ENCODE data around the gene DGCR6.
"Not testable (repeated sequence)": the region's sequence is repeated elsewhere in the genome, so short reads cannot be mapped to it uniquely, and the experiment has no call there.

Gene DGCR6

GRCh38 chr22:18912264-18912946 lies 6.3 kb downstream of the DGCR6 start:
- not testable (repeated sequence) for H3K4me3 ChIP-seq (ENCODE audit: low read depth in 1 of 2, low read length in 2 of 2); H3K4me1 ChIP-seq (ENCODE audit: insufficient read depth, low read length); H3K9ac ChIP-seq (ENCODE audit: low read length)

GRCh38 chr22:18914558-18914957 lies 8.4 kb downstream of the DGCR6 start:
- not testable (repeated sequence) for H3K9me3 ChIP-seq (ENCODE audit: low read length); H3K27ac ChIP-seq (ENCODE audit: low read depth, low read length); H3K9ac ChIP-seq (ENCODE audit: low read length); H3K4me3 ChIP-seq (ENCODE audit: low read depth in 1 of 2, low read length in 2 of 2); H3K36me3 ChIP-seq (ENCODE audit: insufficient read depth, low read length); H3K27me3 ChIP-seq (ENCODE audit: control insufficient read depth in 1 of 2, insufficient read depth in 2 of 2, low read length in 2 of 2); H3K4me1 ChIP-seq (ENCODE audit: insufficient read depth, low read length)

More at GRCh38 chr22:18912264-18912946, 6.3 kb downstream of the DGCR6 start:
- H3K9me3 ChIP-seq (ENCODE audit: low read length); H3K36me3 ChIP-seq (ENCODE audit: insufficient read depth, low read length); H3K27ac ChIP-seq (ENCODE audit: low read depth, low read length); H3K27me3 ChIP-seq (ENCODE audit: control insufficient read depth in 1 of 2, insufficient read depth in 2 of 2, low read length in 2 of 2): not testable (repeated sequence)

- H3K4me3 ChIP-seq (ENCODE audit: low read depth in 1 of 2, low read length in 2 of 2); H3K4me1 ChIP-seq (ENCODE audit: insufficient read depth, low read length); H3K9ac ChIP-seq (ENCODE audit: low read length); H3K36me3 ChIP-seq (ENCODE audit: insufficient read depth, low read length); H3K9me3 ChIP-seq (ENCODE audit: low read length); H3K27me3 ChIP-seq (ENCODE audit: control insufficient read depth in 1 of 2, insufficient read depth in 2 of 2, low read length in 2 of 2); H3K27ac ChIP-seq (ENCODE audit: low read depth, low read length): not testable (repeated sequence)
These were observed 9.4 kb downstream of the DGCR6 start for GRCh38 chr22:18915550-18915949.

- not testable (repeated sequence) for H3K4me1 ChIP-seq (ENCODE audit: insufficient read depth, low read length); H3K9ac ChIP-seq (ENCODE audit: low read length); H3K9me3 ChIP-seq (ENCODE audit: low read length); H3K27me3 ChIP-seq (ENCODE audit: control insufficient read depth in 1 of 2, insufficient read depth in 2 of 2, low read length in 2 of 2); H3K4me3 ChIP-seq (ENCODE audit: low read depth in 1 of 2, low read length in 2 of 2); H3K27ac ChIP-seq (ENCODE audit: low read depth, low read length); H3K36me3 ChIP-seq (ENCODE audit: insufficient read depth, low read length)
These were observed 11.7 kb downstream of the DGCR6 start for GRCh38 chr22:18917818-18918217.

- not testable (repeated sequence) for H3K4me3 ChIP-seq (ENCODE audit: low read depth in 1 of 2, low read length in 2 of 2); H3K9me3 ChIP-seq (ENCODE audit: low read length); H3K4me1 ChIP-seq (ENCODE audit: insufficient read depth, low read length); H3K27ac ChIP-seq (ENCODE audit: low read depth, low read length); H3K9ac ChIP-seq (ENCODE audit: low read length); H3K36me3 ChIP-seq (ENCODE audit: insufficient read depth, low read length); H3K27me3 ChIP-seq (ENCODE audit: control insufficient read depth in 1 of 2, insufficient read depth in 2 of 2, low read length in 2 of 2)
These were observed 14.3 kb downstream of the DGCR6 start for GRCh38 chr22:18920257-18920902.

- Histone ChIP-seq H3K36me3 (ENCODE audit: insufficient read depth, low read length) (no peaks in the 10 kb centered on the region), H3K27me3 (ENCODE audit: control insufficient read depth in 1 of 2, insufficient read depth in 2 of 2, low read length in 2 of 2) (no peaks in the 10 kb centered on the region), H3K9me3 (ENCODE audit: low read length) (no peaks in the 10 kb centered on the region), H3K27ac (ENCODE audit: low read depth, low read length) (no peak overlapping the region), H3K9ac (ENCODE audit: low read length) (no peak overlapping the region), H3K4me3 (ENCODE audit: low read depth in 1 of 2, low read length in 2 of 2) (no peak overlapping the region), H3K4me1 (ENCODE audit: insufficient read depth, low read length) (no peaks in the 10 kb centered on the region)
These were observed 19.4 kb downstream of the DGCR6 start for GRCh38 chr22:18925368-18926064.

- Histone ChIP-seq H3K27ac (ENCODE audit: low read depth, low read length) (no peak overlapping the region), H3K9me3 (ENCODE audit: low read length) (no peaks in the 10 kb centered on the region), H3K36me3 (ENCODE audit: insufficient read depth, low read length) (no peaks in the 10 kb centered on the region), H3K27me3 (ENCODE audit: control insufficient read depth in 1 of 2, insufficient read depth in 2 of 2, low read length in 2 of 2) (no peaks in the 10 kb centered on the region), H3K4me3 (ENCODE audit: low read depth in 1 of 2, low read length in 2 of 2) (no peak overlapping the region), H3K9ac (ENCODE audit: low read length) (no peak overlapping the region), H3K4me1 (ENCODE audit: insufficient read depth, low read length) (no peaks in the 10 kb centered on the region)
These were observed 20.9 kb downstream of the DGCR6 start for GRCh38 chr22:18927020-18927419.

- H3K9me3 ChIP-seq (ENCODE audit: low read length) = no peaks in the 10 kb centered on the region
- H3K27me3 ChIP-seq (ENCODE audit: control insufficient read depth in 1 of 2, insufficient read depth in 2 of 2, low read length in 2 of 2) = no peaks in the 10 kb centered on the region
- no peak overlapping the region for H3K27ac ChIP-seq (ENCODE audit: low read depth, low read length)
- no peak overlapping the region for H3K4me3 ChIP-seq (ENCODE audit: low read depth in 1 of 2, low read length in 2 of 2)
- H3K4me1 ChIP-seq (ENCODE audit: insufficient read depth, low read length) = no peaks in the 10 kb centered on the region
- H3K9ac ChIP-seq (ENCODE audit: low read length) = no peak overlapping the region
- no peaks in the 10 kb centered on the region for H3K36me3 ChIP-seq (ENCODE audit: insufficient read depth, low read length)
These were observed 21.5 kb downstream of the DGCR6 start for GRCh38 chr22:18927573-18927972.

- no peak overlapping the region for H3K27ac ChIP-seq (ENCODE audit: low read depth, low read length)
These were observed 23.3 kb downstream of the DGCR6 start for GRCh38 chr22:18929459-18929858.

GRCh38 chr22:18931905-18932652 lies 26.0 kb downstream of the DGCR6 start:
- H3K9me3 ChIP-seq (ENCODE audit: low read length) = no peaks in the 10 kb centered on the region
- H3K27ac ChIP-seq (ENCODE audit: low read depth, low read length) = no peak overlapping the region
- no peaks in the 10 kb centered on the region for H3K4me1 ChIP-seq (ENCODE audit: insufficient read depth, low read length)
- no peak overlapping the region for H3K4me3 ChIP-seq (ENCODE audit: low read depth in 1 of 2, low read length in 2 of 2)
- H3K9ac ChIP-seq (ENCODE audit: low read length) = no peak overlapping the region
- no peaks in the 10 kb centered on the region for H3K36me3 ChIP-seq (ENCODE audit: insufficient read depth, low read length)
- no peaks in the 10 kb centered on the region for H3K27me3 ChIP-seq (ENCODE audit: control insufficient read depth in 1 of 2, insufficient read depth in 2 of 2, low read length in 2 of 2)

More at GRCh38 chr22:18929459-18929858, 23.3 kb downstream of the DGCR6 start:
- no peaks in the 10 kb centered on the region for H3K27me3 ChIP-seq (ENCODE audit: control insufficient read depth in 1 of 2, insufficient read depth in 2 of 2, low read length in 2 of 2)
- H3K4me1 ChIP-seq (ENCODE audit: insufficient read depth, low read length) = no peaks in the 10 kb centered on the region
- H3K36me3 ChIP-seq (ENCODE audit: insufficient read depth, low read length) = no peaks in the 10 kb centered on the region
- no peaks in the 10 kb centered on the region for H3K9me3 ChIP-seq (ENCODE audit: low read length)
- no peak overlapping the region for H3K4me3 ChIP-seq (ENCODE audit: low read depth in 1 of 2, low read length in 2 of 2)
- no peak overlapping the region for H3K9ac ChIP-seq (ENCODE audit: low read length)

GRCh38 chr22:18933914-18934313 lies 27.8 kb downstream of the DGCR6 start:
- Histone ChIP-seq H3K9me3 (ENCODE audit: low read length) (no peaks in the 10 kb centered on the region), H3K4me3 (ENCODE audit: low read depth in 1 of 2, low read length in 2 of 2) (no peak overlapping the region), H3K36me3 (ENCODE audit: insufficient read depth, low read length) (no peaks in the 10 kb centered on the region), H3K27me3 (ENCODE audit: control insufficient read depth in 1 of 2, insufficient read depth in 2 of 2, low read length in 2 of 2) (no peaks in the 10 kb centered on the region), H3K27ac (ENCODE audit: low read depth, low read length) (no peak overlapping the region), H3K4me1 (ENCODE audit: insufficient read depth, low read length) (no peaks in the 10 kb centered on the region), H3K9ac (ENCODE audit: low read length) (no peak overlapping the region)

Measured in muscle layer of colon (tissue), 2 donors.